CD14-positive monocyte (primary cell): ENCODE measurements around the gene USP17L20. TPM values are rescaled to one million over a fixed set of nuclear protein-coding genes. Genes with fewer than 3 reads are reported as not detected.
"Not testable (repeated sequence)": the region's sequence is repeated elsewhere in the genome, so short reads cannot be mapped to it uniquely, and the experiment has no call there.

ENCODE experiments used
- DNase-seq, 3 donors: peaks; one replicate each; pipeline ENCODE4 v3.0.0-alpha.2; 2011 to 2022
- H2AFZ ChIP-seq: 2 replicates; pipeline ENCODE4 v1.6.0; 2012; ENCODE audit warnings: mild to moderate bottlenecking, low read depth, low read length, inconsistent platforms; ENCODE audit not compliant: insufficient read depth, poor library complexity, severe bottlenecking
- H3K27ac ChIP-seq, 2 donors: 1 replicate in 1 of 2; 2 replicates in 1 of 2; pipeline ENCODE4 v1.5.1; 2012 to 2013; ENCODE audit warnings: low read length in 2 of 2, control low read depth in 1 of 2, inconsistent platforms in 1 of 2, low read depth in 1 of 2, mild to moderate bottlenecking in 1 of 2
- H3K27me3 ChIP-seq, 2 donors: one replicate each; pipeline versions ENCODE4 v1.6.0 to v1.6.1; 2011 to 2013; ENCODE audit warnings: low read length in 2 of 2; ENCODE audit not compliant: control insufficient read depth in 2 of 2, insufficient read depth in 2 of 2
- H3K36me3 ChIP-seq, 2 donors: replicated peaks in 1 of 2; 1 replicate in 1 of 2; 2 replicates in 1 of 2; pipeline versions ENCODE4 v1.5.1 to v1.6.1; 2012 to 2013; ENCODE audit warnings: low read length in 2 of 2, control low read depth in 1 of 2, inconsistent platforms in 1 of 2, mild to moderate bottlenecking in 1 of 2; ENCODE audit not compliant: insufficient read depth in 2 of 2, control insufficient read depth in 1 of 2
- H3K4me1 ChIP-seq, 2 donors: 1 replicate in 1 of 2; 2 replicates in 1 of 2; pipeline versions ENCODE4 v1.5.1 to v1.6.1; 2012 to 2013; ENCODE audit warnings: low read length in 2 of 2, control low read depth in 1 of 2, inconsistent platforms in 1 of 2, mild to moderate bottlenecking in 1 of 2, moderate library complexity in 1 of 2; ENCODE audit not compliant: insufficient read depth in 2 of 2, control insufficient read depth in 1 of 2
- H3K4me2 ChIP-seq: replicated peaks from 2 replicates; pipeline ENCODE3; 2012; ENCODE audit warnings: low read length, moderate library complexity, mild to moderate bottlenecking; ENCODE audit not compliant: poor library complexity, severe bottlenecking; ENCODE audit errors: extremely low read depth
- H3K4me3 ChIP-seq, 3 experiments: fragments of 200-600 bp in 1 of 3; sonication (generic) in 1 of 3; replicated peaks in 1 of 3; 1 replicate in 2 of 3; 2 replicates in 1 of 3; pipeline ENCODE4 v1.5.1; 2011 to 2013; ENCODE audit warnings: low read length in 3 of 3, mild to moderate bottlenecking in 3 of 3, control low read depth in 2 of 3, low read depth in 2 of 3, inconsistent platforms in 1 of 3, moderate library complexity in 1 of 3
- H3K79me2 ChIP-seq: 2 replicates; pipeline ENCODE4 v1.6.0; 2012; ENCODE audit warnings: mild to moderate bottlenecking, control low read depth, inconsistent platforms, low read length, moderate library complexity; ENCODE audit not compliant: insufficient read depth
- H3K9ac ChIP-seq: 2 replicates; pipeline ENCODE4 v1.6.0; 2017; ENCODE audit warnings: low read length, mild to moderate bottlenecking; ENCODE audit not compliant: insufficient read depth, poor library complexity, severe bottlenecking
- H3K9me3 ChIP-seq, 2 donors: replicated peaks in 1 of 2; 1 replicate in 1 of 2; 2 replicates in 1 of 2; pipeline versions ENCODE4 v1.5.1 to v1.6.1; 2012 to 2013; ENCODE audit warnings: low read length in 2 of 2, control low read depth in 1 of 2; ENCODE audit not compliant: control insufficient read depth in 1 of 2, insufficient read depth in 1 of 2
- H4K20me1 ChIP-seq: 2 replicates; pipeline ENCODE4 v1.6.0; 2012; ENCODE audit warnings: mild to moderate bottlenecking, low read length, control low read depth, moderate library complexity; ENCODE audit not compliant: insufficient read depth
- H3K27ac Mint-ChIP-seq, 7 donors: one replicate each; pipeline ENCODE4 v1.8.0; 2020; ENCODE audit warnings: mild to moderate bottlenecking in 7 of 7, mixed read lengths in 7 of 7, moderate library complexity in 6 of 7, inconsistent platforms in 2 of 7
- H3K27me3 Mint-ChIP-seq, 3 donors: one replicate each; pipeline ENCODE4 v1.8.0; 2021 to 2022; ENCODE audit warnings: low read depth in 3 of 3, mild to moderate bottlenecking in 3 of 3, mixed read lengths in 3 of 3, moderate library complexity in 3 of 3, inconsistent platforms in 1 of 3
- H3K36me3 Mint-ChIP-seq, 2 donors: one replicate each; pipeline ENCODE4 v1.8.0; 2020; ENCODE audit warnings: mixed read lengths in 2 of 2, inconsistent platforms in 1 of 2, mild to moderate bottlenecking in 1 of 2
- H3K4me1 Mint-ChIP-seq: one replicate; pipeline ENCODE4 v1.8.0; 2020; ENCODE audit warnings: mild to moderate bottlenecking, mixed read lengths
- H3K4me3 Mint-ChIP-seq, 2 donors: one replicate each; pipeline ENCODE4 v1.8.0; 2020; ENCODE audit warnings: mild to moderate bottlenecking in 2 of 2, mixed read lengths in 2 of 2, moderate library complexity in 1 of 2
- H3K9me3 Mint-ChIP-seq, 7 donors: one replicate each; pipeline ENCODE4 v1.8.0; 2020 to 2022; ENCODE audit warnings: mixed read lengths in 7 of 7, mild to moderate bottlenecking in 6 of 7, moderate library complexity in 6 of 7, inconsistent platforms in 2 of 7
- WGBS: methylation state at CpG from one replicate; pipeline ENCODE4 v1.1.5; 2013; ENCODE audit warnings: missing lambda C conversion rate; ENCODE audit not compliant: insufficient coverage; 5-methylcytosine and 5-hydroxymethylcytosine counted together
- intact Hi-C, 2 donors: fragments of 100-400 bp; cut with micrococcal nuclease; formaldehyde crosslinking; loops; one replicate each; pipeline versions ENCODE4 v1.15.0 to v1.15.1; 2023
- polyA minus RNA-seq: library from RNA; depleted of rRNA, polyadenylated mRNA; stranded (reverse); fragments of >200 nt; gene quantifications from 2 replicates; pipeline ENCODE4 v1.2.3, GENCODE V29; 2012
- polyA plus RNA-seq, 3 donors: library from polyadenylated mRNA; depleted of rRNA in 1 of 3; unstranded in 2 of 3; stranded (reverse) in 1 of 3; fragments of 300-500 nt in 2 of 3; fragments of >200 nt in 1 of 3; fragmentation: Illumina TruSeq in 2 of 3; gene quantifications; 1 replicate in 2 of 3; 2 replicates in 1 of 3; pipeline ENCODE4 v1.2.3, GENCODE V29; 2012 to 2021
- total RNA-seq, 12 experiments: library from RNA in 1 of 12; stranded (reverse) in 1 of 12; fragments of 120-200 nt in 1 of 12; gene quantifications; one replicate each; pipeline ENCODE4 v1.2.4 and lab custom pipeline; 2013 to 2026; ENCODE audit warnings: mixed read lengths in 6 of 12, inconsistent platforms in 1 of 12

USP17L20 gene, protein sequence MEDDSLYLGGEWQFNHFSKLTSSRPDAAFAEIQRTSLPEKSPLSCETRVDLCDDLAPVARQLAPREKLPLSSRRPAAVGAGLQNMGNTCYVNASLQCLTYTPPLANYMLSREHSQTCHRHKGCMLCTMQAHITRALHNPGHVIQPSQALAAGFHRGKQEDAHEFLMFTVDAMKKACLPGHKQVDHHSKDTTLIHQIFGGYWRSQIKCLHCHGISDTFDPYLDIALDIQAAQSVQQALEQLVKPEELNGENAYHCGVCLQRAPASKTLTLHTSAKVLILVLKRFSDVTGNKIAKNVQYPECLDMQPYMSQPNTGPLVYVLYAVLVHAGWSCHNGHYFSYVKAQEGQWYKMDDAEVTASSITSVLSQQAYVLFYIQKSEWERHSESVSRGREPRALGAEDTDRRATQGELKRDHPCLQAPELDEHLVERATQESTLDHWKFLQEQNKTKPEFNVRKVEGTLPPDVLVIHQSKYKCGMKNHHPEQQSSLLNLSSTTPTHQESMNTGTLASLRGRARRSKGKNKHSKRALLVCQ
- total RNA-seq (2013) = not detected
- polyA plus RNA-seq = not detected
- not detected in 2 replicates for polyA minus RNA-seq
- total RNA-seq (lab: John Stamatoyannopoulos, UW) = 0 reads per million in 11 experiments

DNA sequence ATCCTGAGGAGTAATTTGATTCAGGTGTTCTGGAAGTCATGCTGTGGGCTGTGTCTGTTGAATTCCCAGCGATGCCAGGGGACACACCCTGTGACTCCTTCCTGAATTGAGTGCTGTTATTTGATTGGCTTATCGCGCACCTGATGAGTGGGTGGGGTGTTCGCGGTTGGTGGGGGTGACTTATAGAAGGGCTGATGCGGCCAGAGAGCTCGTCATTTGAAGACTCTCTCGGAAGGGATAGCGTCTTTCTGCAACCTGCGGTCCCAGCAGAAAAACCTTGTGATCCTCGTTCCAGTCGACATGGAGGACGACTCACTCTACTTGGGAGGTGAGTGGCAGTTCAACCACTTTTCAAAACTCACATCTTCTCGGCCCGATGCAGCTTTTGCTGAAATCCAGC is at the start of gene USP17L20:
USP17L20 (plus strand) TSS at position 301 of the 400 bp plus-strand sequence; CDS start at position 301, 0 bp downstream.
- H3K36me3 Mint-ChIP-seq, H4K20me1 ChIP-seq, H3K4me1 ChIP-seq, H3K4me2 ChIP-seq, H3K27me3 Mint-ChIP-seq, H3K27ac ChIP-seq, H3K4me3 Mint-ChIP-seq, H3K36me3 ChIP-seq, H3K27me3 ChIP-seq, H2AFZ ChIP-seq, H3K27ac Mint-ChIP-seq, H3K4me3 ChIP-seq, H3K4me1 Mint-ChIP-seq, intact Hi-C loops, H3K9me3 Mint-ChIP-seq, DNase-seq, H3K9ac ChIP-seq, H3K79me2 ChIP-seq, H3K9me3 ChIP-seq: not testable (repeated sequence)
- WGBS = no CpG with 5 or more reads among the region's 15 CpGs

GRCh38 chr4:9210357-9210756 is 47.6 kb upstream of the USP17L20 start, which contains the start of gene USP17L10:
Gene USP17L10 (plus strand): TSS chr4:9210657. CDS start chr4:9210657, 0 bp downstream.
- H3K4me1 Mint-ChIP-seq, H3K36me3 ChIP-seq, H4K20me1 ChIP-seq, H3K27ac Mint-ChIP-seq, intact Hi-C loops, H3K79me2 ChIP-seq, H3K4me2 ChIP-seq, H3K9ac ChIP-seq, H2AFZ ChIP-seq, H3K9me3 ChIP-seq, H3K4me3 ChIP-seq, H3K27me3 Mint-ChIP-seq, H3K27ac ChIP-seq, H3K9me3 Mint-ChIP-seq, H3K36me3 Mint-ChIP-seq, H3K4me3 Mint-ChIP-seq, DNase-seq, H3K27me3 ChIP-seq, H3K4me1 ChIP-seq: not testable (repeated sequence)
- 91% methylated on average over 4 of the region's 13 CpGs for WGBS

GRCh38 chr4:9214701-9215100 is 43.2 kb upstream of the USP17L20 start:
- H3K4me3 Mint-ChIP-seq, H3K9me3 ChIP-seq, H3K36me3 Mint-ChIP-seq, H3K4me2 ChIP-seq, H3K4me3 ChIP-seq, H3K9ac ChIP-seq, H3K9me3 Mint-ChIP-seq, H3K36me3 ChIP-seq, intact Hi-C loops, DNase-seq, H3K27ac Mint-ChIP-seq, H4K20me1 ChIP-seq, H3K27ac ChIP-seq, H3K79me2 ChIP-seq, H2AFZ ChIP-seq, H3K27me3 ChIP-seq, H3K27me3 Mint-ChIP-seq, H3K4me1 Mint-ChIP-seq, H3K4me1 ChIP-seq: not testable (repeated sequence)
- 93% methylated on average over 5 of the region's 14 CpGs for WGBS

DNA sequence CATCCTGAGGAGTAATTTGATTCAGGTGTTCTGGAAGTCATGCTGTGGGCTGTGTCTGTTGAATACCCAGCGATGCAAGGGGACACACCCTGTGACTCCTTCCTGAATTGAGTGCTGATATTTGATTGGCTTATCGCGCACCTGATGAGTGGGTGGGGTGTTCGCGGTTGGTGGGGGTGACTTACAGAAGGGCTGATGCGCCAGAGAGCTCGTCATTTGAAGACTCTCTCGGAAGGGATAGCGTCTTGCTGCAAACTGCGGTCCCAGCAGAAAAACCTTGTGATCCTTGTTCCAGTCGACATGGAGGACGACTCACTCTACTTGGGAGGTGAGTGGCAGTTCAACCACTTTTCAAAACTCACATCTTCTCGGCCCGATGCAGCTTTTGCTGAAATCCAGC is 42.8 kb upstream of the USP17L20 start, which contains the start of gene USP17L11:
USP17L11 (plus strand) TSS at position 301 of the 400 bp plus-strand sequence; CDS start at position 301, 0 bp downstream.
- H3K4me3 ChIP-seq, intact Hi-C loops, H3K4me1 ChIP-seq, H3K9ac ChIP-seq, H3K36me3 Mint-ChIP-seq, H3K79me2 ChIP-seq, H3K4me1 Mint-ChIP-seq, H3K27me3 ChIP-seq, H3K4me2 ChIP-seq, DNase-seq, H3K9me3 ChIP-seq, H4K20me1 ChIP-seq, H3K27ac Mint-ChIP-seq, H3K27ac ChIP-seq, H3K36me3 ChIP-seq, H2AFZ ChIP-seq, H3K9me3 Mint-ChIP-seq, H3K27me3 Mint-ChIP-seq, H3K4me3 Mint-ChIP-seq: not testable (repeated sequence)
- no CpG with 5 or more reads among the region's 14 CpGs for WGBS
